Left colon (tissue), 2 donors: Measurements from ENCODE around the gene ARHGEF40. TPM values are rescaled to one million over a fixed set of nuclear protein-coding genes. Genes with fewer than 3 reads are reported as not detected.

Source experiments
- ATAC-seq: fragments of 200-7000 bp; cut with Tn5 transposase; one replicate; pipeline ENCODE4 v1.9.1; 2020; ENCODE audit warnings: mild to moderate bottlenecking, moderate library complexity
- DNase-seq, 2 donors: peaks; one replicate each; pipeline ENCODE4 v3.0.0-alpha.2; 2020
- intact Hi-C, 2 donors: fragments of 100-400 bp; cut with DNase I in 1 of 2; cut with micrococcal nuclease in 1 of 2; formaldehyde crosslinking; loops; one replicate each; pipeline versions ENCODE4 v1.11.2 to v1.14.0; 2022; cut with DNase I, micrococcal nuclease
- total RNA-seq, 2 donors: library from RNA; stranded (reverse); fragmentation: NEBNext Ultra II Directional; extraction: Animal tissue kit (Norgen Biotek cat#: 25700); gene quantifications; one replicate each; pipeline ENCODE4 v1.2.1, GENCODE V29; 2021
- donor health status: DM: no; HTN: no; CAD: no.
- donor health status: DM: yes; HTN: yes; CAD: no.

Gene ARHGEF40
- total RNA-seq, 2 donors from 2014 or later = 37.2 to 40.8 TPM

DNA sequence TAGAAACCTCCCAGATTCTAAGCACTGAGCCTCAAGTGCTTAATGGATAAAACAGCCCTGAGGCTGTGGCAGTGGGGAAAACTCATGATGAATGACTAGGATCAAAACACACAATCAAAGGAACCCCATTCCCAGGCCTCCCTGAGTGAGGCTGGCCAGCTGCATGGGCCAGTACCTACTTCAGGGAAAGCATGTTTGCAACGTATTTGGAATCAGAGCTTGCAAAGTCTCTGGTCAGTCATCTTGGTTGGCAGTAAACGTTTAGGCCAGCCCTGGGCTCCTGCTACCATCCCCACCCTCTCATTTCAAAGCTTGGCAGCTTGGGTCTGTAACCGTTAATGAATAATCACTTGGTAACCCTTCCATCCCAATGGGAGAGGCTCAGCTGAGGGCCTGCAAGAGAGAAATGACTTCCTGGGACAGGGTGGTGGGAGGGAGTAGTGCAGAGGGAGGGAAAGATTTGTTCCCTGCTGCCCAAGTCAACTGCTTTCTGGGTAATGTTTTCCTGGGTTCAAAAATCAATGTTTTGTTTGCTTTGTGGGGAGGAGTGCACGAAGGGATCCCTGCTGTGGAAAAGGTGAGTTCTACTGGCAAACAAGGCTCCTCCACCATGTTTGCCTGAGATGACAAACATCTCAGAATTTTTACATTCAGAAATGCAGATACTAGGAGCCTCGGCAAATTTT lies 14.5 kb upstream of the ARHGEF40 start:
- peak; percentile 43 to 74 for DNase-seq
- ATAC-seq = peak; percentile 73
- intact Hi-C loops = no loop called here

GRCh38 chr14:21056520-21057163 lies 13.5 kb upstream of the ARHGEF40 start:
- DNase-seq (peak; percentile 87 to 89), ATAC-seq (peak; percentile 65)
- intact Hi-C loops = no loop called here

- ATAC-seq (no peak), DNase-seq (no peak)
- intact Hi-C loops = no loop called here
Observed at GRCh38 chr14:21057803-21058675, 12.1 kb upstream of the ARHGEF40 start, which contains the start of gene RNASE8. Gene RNASE8 (plus strand): TSS chr14:21057822. CDS start chr14:21057893, 71 bp downstream.

- intact Hi-C loops = no loop called here
- ATAC-seq = no peak
- no peak for DNase-seq
Observed at GRCh38 chr14:21058903-21059302, 11.2 kb upstream of the ARHGEF40 start.

DNA sequence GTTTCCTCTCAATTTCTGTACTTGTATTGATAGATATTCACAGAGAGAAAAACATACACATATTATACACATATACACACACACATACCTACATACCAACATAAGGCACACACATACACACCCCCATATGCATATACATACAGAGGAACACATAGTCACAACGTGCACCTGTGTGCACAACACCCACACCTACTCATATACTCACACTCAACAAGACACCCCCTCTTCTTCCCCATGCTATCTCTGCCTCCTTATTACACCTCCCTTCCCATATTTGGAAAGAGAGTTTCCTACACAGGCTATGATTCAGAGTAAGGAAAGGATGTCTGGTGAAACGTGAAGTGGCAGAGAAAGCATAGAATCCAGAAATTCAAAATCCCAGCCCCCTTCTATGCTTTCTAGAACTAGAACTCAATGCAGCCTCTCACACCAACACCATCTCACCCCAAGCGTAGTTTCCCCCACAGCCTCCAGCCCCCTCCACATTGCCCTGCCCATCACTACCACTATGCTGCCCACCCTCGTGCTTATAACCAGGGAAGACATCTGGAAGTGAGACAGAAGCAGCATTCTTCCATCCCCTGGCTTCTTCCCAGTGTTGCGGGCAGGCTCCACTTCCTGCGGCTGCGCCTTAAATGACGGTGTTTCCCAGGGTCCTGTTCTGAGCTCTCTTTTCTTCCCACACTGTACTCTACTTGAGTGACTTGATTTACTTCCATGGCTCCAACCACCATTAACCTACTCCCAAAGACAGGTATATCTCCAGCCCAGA lies 10.1 kb upstream of the ARHGEF40 start:
- DNase-seq (no peak), ATAC-seq (peak; percentile 51)
- intact Hi-C loops = no loop called here

DNA sequence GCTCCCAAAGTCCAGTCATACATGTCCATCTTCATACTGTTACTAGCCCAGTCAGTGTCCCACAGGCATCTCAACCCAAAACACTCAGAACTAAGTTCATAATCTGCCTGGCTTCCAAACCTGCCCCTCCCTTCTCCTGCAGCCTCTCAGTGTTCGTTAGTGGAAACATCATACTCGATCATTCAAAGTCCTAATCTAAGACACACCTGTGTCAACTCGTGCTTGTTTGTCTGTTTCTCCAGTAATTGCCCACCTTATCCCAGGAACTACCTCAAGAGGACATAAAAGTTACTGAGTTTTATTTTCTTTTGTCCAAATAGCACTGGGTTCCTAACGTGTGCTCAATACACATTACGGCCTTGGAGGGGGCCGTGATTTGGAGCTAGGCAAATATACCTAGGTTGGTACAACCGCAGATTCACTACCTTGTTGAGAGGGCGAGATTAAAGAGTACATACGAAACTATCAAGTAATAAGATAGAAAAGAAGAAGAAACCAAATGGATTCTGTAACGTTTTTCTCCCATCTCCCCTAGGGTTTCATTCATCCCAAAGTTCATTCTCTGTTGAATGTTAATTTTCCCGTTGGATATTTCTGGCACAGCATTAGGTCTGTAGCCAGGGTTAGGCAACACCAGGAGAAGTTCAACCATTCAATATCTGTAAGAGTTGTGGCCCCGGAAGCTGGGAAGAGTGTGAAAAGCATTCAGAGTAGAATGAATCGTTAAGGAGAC lies 9.3 kb upstream of the ARHGEF40 start:
- DNase-seq (no peak), ATAC-seq (peak; percentile 54)
- intact Hi-C loops = no loop called here

DNA sequence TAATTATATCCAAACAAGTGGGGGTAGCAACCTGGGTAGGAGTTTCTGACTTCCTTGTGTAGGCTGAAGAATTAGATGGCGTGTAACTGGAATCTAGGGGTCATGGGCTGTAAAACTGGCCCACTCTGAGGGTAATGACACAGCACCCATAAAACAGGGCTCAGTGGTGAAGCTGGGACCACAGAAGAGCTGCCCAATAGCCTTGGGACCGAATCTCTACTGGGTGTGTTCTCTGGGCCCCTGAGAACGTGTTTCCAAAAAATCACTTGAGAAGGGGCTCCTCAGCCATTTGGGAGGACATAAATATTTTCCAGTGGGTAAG lies 8.8 kb upstream of the ARHGEF40 start:
- ATAC-seq (peak; percentile 2), DNase-seq (no peak)
- intact Hi-C loops = no loop called here

- intact Hi-C loops = no loop called here
- ATAC-seq = no peak
- no peak for DNase-seq
Observed at GRCh38 chr14:21063479-21063878, 6.6 kb upstream of the ARHGEF40 start.

DNA sequence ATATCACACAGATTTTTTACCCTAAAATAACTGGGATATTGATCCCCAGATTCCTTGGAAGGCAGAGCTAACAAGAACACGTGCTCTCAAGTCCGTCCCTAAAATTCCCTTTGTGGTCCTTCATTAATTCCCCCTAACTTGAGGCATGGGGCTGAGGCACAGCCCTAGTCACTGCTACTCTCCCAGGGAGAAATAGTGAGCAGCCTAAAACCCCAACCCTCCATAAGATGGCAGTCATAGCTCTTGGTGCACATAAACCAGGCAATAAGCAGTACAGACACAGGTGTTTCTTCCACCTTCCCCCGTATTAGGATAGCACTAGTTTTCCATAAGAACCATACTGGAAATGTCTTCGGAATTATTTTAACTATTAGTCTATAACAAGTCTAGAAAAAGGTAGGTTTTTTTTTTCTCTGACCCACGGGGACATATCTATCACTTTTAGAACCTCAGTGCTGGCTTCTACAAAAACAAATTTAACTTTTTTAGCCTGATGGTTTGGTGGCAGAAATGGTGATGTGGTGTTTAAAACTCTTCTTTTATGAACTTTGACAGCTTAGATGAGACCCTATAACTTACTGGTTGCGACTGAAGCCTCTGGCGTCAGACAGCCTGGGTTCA lies 3.1 kb upstream of the ARHGEF40 start:
- no peak for DNase-seq
- intact Hi-C loops = loop anchor here in 1 of 2 donors (5.0 kb wide), 1 partner anchor 40 kb away; no protein-coding TSS in a partner anchor
- ATAC-seq = no peak

DNA sequence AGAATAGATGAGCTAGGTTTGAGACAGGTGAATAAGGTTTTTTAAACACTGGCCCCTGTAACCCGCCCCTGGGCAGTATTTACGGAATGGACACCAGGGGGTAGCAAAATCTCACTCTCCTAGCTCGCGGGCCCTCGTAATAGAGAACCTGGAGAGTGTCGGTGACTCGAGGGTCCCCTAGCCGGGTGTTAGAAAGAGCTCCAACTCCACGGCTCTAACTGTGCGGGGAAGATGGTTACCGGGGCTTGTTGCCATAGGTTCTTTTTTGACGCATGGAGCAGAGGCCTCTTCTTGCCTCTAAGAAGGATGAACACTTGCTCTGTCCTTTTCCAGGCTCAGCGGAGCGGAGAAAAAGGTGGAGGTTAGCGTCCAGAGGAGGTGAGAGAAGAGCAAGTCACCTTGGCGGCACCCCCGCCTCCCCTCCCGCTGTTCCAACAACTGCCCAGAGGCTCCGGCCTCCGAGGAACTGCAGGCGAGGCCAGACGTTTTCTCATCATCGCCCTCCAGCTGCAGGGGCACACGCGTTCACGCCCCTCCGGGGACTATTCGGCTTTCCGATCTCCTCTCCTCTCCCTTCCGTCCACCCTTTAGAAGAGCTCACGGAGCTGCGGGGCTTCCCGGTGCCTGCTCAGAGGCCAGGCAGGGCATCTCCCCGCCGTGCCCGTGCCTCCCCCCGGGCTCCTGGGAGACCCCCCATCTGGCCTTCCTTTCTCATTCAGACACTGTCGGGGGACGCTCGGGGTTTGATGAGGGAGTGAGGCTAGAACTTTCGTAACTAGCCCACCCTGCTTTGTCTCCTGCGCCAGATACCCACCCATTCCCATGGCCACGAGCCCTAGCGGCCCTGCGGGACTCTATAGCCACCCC lies 1.4 kb upstream of the ARHGEF40 start:
- intact Hi-C loops = loop anchor here in 1 of 2 donors (5.0 kb wide), 1 partner anchor 39 kb away; no protein-coding TSS in a partner anchor
- peak; percentile 30 for ATAC-seq
- peak; percentile 58 to 63 for DNase-seq

GRCh38 chr14:21069388-21070082 lies 569 bp upstream of the ARHGEF40 start:
- ATAC-seq (no peak), DNase-seq (no peak)
- intact Hi-C loops = loop anchor here in 1 of 2 donors (5.0 kb wide), 1 partner anchor 38 kb away; no protein-coding TSS in a partner anchor

DNA sequence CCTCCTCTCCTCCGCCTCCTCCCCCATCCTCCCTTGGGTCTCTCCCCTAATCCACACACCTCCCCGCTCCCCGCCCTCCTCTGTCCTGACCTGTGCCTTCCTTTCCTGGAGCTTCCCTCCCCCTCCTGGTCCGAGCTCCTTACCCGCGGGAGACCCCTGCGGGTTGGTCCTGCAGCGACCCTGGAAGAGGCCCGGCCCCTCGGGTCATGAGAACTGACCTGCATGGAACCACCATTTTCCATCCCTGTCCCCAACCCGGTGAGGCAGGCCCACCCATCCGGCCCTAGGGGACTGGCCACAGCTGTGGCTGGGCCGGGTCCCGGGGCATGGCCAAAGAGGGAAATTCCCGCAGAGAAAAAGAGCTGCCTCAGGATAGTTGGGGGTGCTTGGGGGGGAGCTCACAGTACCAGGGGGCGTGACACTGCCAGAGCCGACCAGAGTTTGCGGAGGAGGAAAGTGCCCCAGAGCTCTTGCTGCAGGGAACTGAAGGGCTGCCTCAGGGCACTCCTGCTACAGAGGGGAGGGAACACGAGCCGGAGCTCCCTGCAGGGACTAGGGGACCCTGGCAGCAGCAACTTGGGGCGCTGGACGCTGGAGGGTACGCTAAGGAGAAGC lies 613 bp downstream of the ARHGEF40 start:
- DNase-seq (peak; percentile 72 to 79), ATAC-seq (peak; percentile 51)
- intact Hi-C loops = no loop called here

GRCh38 chr14:21071225-21072030 lies 1.3 kb downstream of the ARHGEF40 start:
- ATAC-seq (peak; percentile 45), DNase-seq (peak; percentile 81 to 87)
- intact Hi-C loops = no loop called here

GRCh38 chr14:21072031-21072473 lies 1.9 kb downstream of the ARHGEF40 start:
- intact Hi-C loops = no loop called here
- ATAC-seq = no peak
- no peak for DNase-seq

DNA sequence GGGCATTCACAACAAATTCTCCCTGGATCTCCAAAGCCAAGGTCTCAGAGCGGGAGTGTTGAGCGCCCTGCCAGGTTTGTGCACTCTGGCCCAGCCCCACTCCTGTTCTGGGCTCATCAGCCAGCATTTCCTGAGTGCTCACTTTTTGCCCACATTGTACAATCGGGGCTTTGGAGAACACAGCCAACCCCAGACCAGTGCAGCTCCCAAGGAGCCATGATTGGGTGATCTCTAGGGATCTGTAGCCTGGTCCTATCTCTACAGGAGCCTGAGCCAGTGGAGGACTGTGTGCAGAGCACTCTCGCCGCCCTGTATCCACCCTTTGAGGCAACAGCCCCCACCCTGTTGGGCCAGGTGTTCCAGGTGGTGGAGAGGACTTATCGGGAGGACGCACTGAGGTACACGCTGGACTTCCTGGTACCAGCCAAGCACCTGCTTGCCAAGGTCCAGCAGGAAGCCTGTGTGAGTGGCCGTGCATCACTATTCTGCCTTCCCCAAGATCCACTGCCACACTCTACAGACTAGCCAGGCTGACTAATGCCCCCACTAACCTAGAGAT lies 2.8 kb downstream of the ARHGEF40 start:
- ATAC-seq (peak; percentile 49), DNase-seq (peak; percentile 69 to 84)
- intact Hi-C loops = no loop called here
